HL-60 (cell line): Measurements from ENCODE around the gene ZZZ3.

Source experiments
- CTCF ChIP-seq: IDR thresholded peaks from one replicate; pipeline ENCODE4 v1.5.1; 2011; ENCODE audit warnings: low read length, control low read depth, inconsistent platforms; ENCODE audit not compliant: insufficient read depth
- POLR2AphosphoS5 ChIP-seq: IDR thresholded peaks from 2 replicates; pipeline ENCODE4 v1.6.1; 2012; ENCODE audit warnings: low read depth

- TF ChIP-seq CTCF (no peak), POLR2AphosphoS5 (no peak)
Measured at GRCh38 chr1:77670330-77670729, 12.1 kb downstream of the ZZZ3 start.
